Measurements from ENCODE around the gene RELT. TPM values are rescaled to one million over a fixed set of nuclear protein-coding genes. Genes with fewer than 3 reads are reported as not detected.

RELT gene
- total and polyA plus RNA-seq, 9 of the 15 experiments (the other 6 are each of a cell fraction or from before 2014, with no cell fraction given), result 1.1 to 20.2 (median 7.4) TPM

DNA sequence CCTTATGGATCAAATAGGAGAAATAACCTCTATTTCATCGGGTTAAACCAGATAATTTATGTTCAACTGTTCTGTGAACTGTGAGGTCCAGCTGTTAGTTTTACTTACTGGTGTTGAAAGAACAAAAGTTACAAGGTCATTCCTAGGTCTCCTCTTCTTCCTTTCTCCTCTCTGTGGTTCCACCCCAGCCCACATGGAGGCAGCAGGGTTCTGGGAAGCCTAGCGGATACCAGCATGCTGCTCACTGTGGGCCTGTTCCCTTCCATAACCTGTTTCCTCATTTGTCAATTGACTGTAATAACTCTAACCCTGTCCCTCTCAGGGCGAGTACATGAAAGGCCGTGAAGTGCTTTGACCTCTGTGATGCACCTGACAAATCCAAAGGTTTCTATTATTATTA is 27.8 kb downstream of the RELT start (continued):
- TF ChIP-seq COPS2 (conservative IDR thresholded peaks at IDR 0.05), result no peak
- TF ChIP-seq CREBBP (IDR thresholded peaks at IDR 0.05; ENCODE audit: low read depth, low read length), result no peak
- TF ChIP-seq PHF20 (IDR thresholded peaks at IDR 0.05; ENCODE audit: partially characterized antibody), result peak; percentile 51
- no peak for TF ChIP-seq MLLT1 (IDR thresholded peaks at IDR 0.05)
- no peak for TF ChIP-seq SRSF7 (optimal IDR thresholded peaks at IDR 0.05; ENCODE audit: low read depth, low read length)
- TF ChIP-seq NBN (IDR thresholded peaks at IDR 0.05; ENCODE audit: low read depth), result no peak
- no peak for TF ChIP-seq TFAM (CRISPR knock-in tag; conservative IDR thresholded peaks at IDR 0.05)
- TF ChIP-seq GTF2F1 (IDR thresholded peaks at IDR 0.05; ENCODE audit: low read depth, low read length), result no peak
- no peak for TF ChIP-seq GATAD2B (IDR thresholded peaks at IDR 0.05; ENCODE audit: borderline replicate concordance)
- no peak for TF ChIP-seq TCF7 (IDR thresholded peaks at IDR 0.05; ENCODE audit: borderline replicate concordance)
- TF ChIP-seq, protein P1, sequence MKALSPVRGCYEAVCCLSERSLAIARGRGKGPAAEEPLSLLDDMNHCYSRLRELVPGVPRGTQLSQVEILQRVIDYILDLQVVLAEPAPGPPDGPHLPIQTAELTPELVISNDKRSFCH (CRISPR knock-in tag; IDR thresholded peaks at IDR 0.05), result no peak
- TF ChIP-seq, protein P1 (tag; IDR thresholded peaks at IDR 0.05), result 0 out of 2 replicates have a peak, but pooled peaks have one; percentile 16
- TF ChIP-seq SP2 (IDR thresholded peaks at IDR 0.05; ENCODE audit: extremely low read depth, low read depth, low read length, poor library complexity, severe bottlenecking), result peak; percentile 55
- TF ChIP-seq POLR2B (IDR thresholded peaks at IDR 0.05; ENCODE audit: low read depth, partially characterized antibody), result no peak
- TF ChIP-seq TRIM25 (IDR thresholded peaks at IDR 0.05; ENCODE audit: borderline replicate concordance), result no peak
- TF ChIP-seq, protein P2, sequence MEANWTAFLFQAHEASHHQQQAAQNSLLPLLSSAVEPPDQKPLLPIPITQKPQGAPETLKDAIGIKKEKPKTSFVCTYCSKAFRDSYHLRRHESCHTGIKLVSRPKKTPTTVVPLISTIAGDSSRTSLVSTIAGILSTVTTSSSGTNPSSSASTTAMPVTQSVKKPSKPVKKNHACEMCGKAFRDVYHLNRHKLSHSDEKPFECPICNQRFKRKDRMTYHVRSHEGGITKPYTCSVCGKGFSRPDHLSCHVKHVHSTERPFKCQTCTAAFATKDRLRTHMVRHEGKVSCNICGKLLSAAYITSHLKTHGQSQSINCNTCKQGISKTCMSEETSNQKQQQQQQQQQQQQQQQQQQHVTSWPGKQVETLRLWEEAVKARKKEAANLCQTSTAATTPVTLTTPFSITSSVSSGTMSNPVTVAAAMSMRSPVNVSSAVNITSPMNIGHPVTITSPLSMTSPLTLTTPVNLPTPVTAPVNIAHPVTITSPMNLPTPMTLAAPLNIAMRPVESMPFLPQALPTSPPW (CRISPR knock-in tag; IDR thresholded peaks at IDR 0.05), result no peak
- TF ChIP-seq XRCC3 (IDR thresholded peaks at IDR 0.05), result no peak
- no peak for TF ChIP-seq SMARCA4 (IDR thresholded peaks at IDR 0.05)
- 0 out of 2 replicates have a peak, but pooled peaks have one; percentile 33 for TF ChIP-seq CREM (IDR thresholded peaks at IDR 0.05; ENCODE audit: low read depth)
- peak; percentile 59 to 83 for TF ChIP-seq RAD21 (CRISPR knock-in tag; conservative IDR thresholded peaks at IDR 0.05 in 1 of 2, IDR thresholded peaks at IDR 0.05 in 1 of 2)
- no peak for TF ChIP-seq FOXK1 (CRISPR knock-in tag; IDR thresholded peaks at IDR 0.05; ENCODE audit: borderline replicate concordance)
- no peak for TF ChIP-seq TAF15 (IDR thresholded peaks at IDR 0.05; ENCODE audit: low read depth, low read length)
- no peak for TF ChIP-seq MCM5 (IDR thresholded peaks at IDR 0.05; ENCODE audit: low read depth)
- no peak for TF ChIP-seq KAT7 (CRISPR knock-in tag; IDR thresholded peaks at IDR 0.05; ENCODE audit: borderline replicate concordance)
- TF ChIP-seq MITF (IDR thresholded peaks at IDR 0.05), result no peak

Measured in K562 (cell line).